Effector memory CD4-positive, alpha-beta T cell (primary cell): ENCODE results near the gene TTC3.

Source experiments
- DNase-seq, 3 donors: peaks; one replicate each; pipeline ENCODE4 v3.0.0-alpha.2; 2020
- H3K27ac ChIP-seq: 2 replicates; pipeline ENCODE4 v1.7.0; 2013; ENCODE audit warnings: mild to moderate bottlenecking, low read length, moderate library complexity; ENCODE audit not compliant: insufficient read depth, poor library complexity, severe bottlenecking
- H3K27me3 ChIP-seq: replicated peaks from 2 replicates; pipeline ENCODE4 v1.7.0; 2013; ENCODE audit warnings: mild to moderate bottlenecking, low read length; ENCODE audit not compliant: insufficient read depth, control insufficient read depth, poor library complexity, severe bottlenecking
- H3K36me3 ChIP-seq: 2 replicates; pipeline ENCODE4 v1.7.0; 2013; ENCODE audit warnings: mild to moderate bottlenecking, low read length, moderate library complexity; ENCODE audit not compliant: control insufficient read depth, insufficient read depth
- H3K4me1 ChIP-seq: 2 replicates; pipeline ENCODE4 v1.7.0; 2013; ENCODE audit warnings: low read length, mild to moderate bottlenecking; ENCODE audit not compliant: control insufficient read depth, insufficient read depth, poor library complexity, severe bottlenecking
- H3K4me3 ChIP-seq: 2 replicates; pipeline ENCODE4 v1.7.0; 2013; ENCODE audit warnings: low read length, low read depth, mild to moderate bottlenecking; ENCODE audit not compliant: insufficient read depth, poor library complexity, severe bottlenecking
- H3K9me3 ChIP-seq: 2 replicates; pipeline ENCODE4 v1.7.0; 2013; ENCODE audit warnings: mild to moderate bottlenecking, low read length, moderate library complexity; ENCODE audit not compliant: control insufficient read depth

TTC3 gene

DNA sequence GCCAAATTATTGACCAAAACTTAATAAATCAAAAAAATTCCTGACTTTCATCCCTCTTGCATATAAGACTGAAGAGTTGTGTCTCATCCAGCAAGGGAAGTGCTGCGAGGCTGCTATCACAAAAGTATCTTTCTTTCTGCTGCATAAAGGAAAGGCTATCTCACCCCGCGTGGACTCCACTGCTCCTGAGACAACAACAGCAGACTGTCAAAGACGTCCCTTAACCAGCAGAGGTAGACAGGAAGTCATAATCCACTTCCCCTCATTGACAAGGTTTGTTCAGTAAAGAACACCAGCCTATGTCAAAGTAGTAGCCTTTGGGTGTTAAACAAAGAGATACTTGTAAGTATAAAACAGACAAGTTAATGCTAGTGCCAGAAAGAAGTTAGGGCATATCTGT is 164.7 kb downstream of the TTC3 start:
- Histone ChIP-seq H3K4me3 (no peak overlapping the region), H3K27ac (no peak overlapping the region), H3K27me3 (no peaks in the 10 kb centered on the region), H3K9me3 (no peaks in the 10 kb centered on the region), H3K36me3 (peaks cover 54% of the 10 kb centered on the region), H3K4me1 (no peaks in the 10 kb centered on the region)
- DNase-seq = no peak

DNA sequence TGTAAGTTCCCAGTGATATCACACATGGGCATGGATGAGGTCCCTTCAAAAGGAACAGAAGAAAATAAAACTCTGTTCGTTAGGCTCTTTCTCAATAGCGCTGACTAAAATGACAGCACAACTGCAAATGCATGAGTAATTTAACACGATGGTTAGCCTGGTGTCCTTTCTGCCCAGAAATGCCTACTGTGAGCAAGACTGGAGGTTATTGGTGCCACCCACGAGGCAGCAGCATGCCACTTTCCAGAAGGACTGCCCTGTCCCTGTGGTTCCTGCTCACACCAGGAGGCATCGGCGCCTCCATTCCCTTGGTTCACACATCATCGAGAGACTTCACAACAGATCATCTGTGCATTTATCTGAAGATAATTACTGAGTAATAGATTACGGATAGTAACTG is 167.9 kb downstream of the TTC3 start:
- DNase-seq = no peak
- Histone ChIP-seq H3K4me3 (no peak overlapping the region), H3K9me3 (no peaks in the 10 kb centered on the region), H3K27ac (no peak overlapping the region), H3K4me1 (peaks cover 14% of the 10 kb centered on the region), H3K36me3 (peaks cover 36% of the 10 kb centered on the region), H3K27me3 (no peaks in the 10 kb centered on the region)

DNA sequence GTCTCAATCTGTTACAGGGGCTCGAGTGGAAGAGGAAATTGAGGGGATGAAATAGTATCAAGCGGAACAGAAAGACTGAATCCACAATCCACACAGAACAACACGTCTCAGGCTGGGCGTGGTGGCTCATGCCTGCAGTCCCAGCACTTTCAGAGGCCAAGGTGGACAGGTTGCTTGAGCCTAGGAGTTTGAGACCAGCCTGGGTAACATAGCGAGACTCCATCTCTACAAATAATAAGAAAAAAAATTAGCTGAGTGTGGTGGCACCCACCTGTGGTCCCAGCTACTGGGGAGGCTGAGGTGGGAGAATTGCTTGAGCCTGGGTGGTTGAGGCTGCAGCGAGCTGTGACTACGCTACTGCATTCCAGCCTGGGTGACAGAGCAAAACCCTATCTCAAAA is 168.4 kb downstream of the TTC3 start:
- no peaks in the 10 kb centered on the region for H3K27me3 ChIP-seq
- H3K27ac ChIP-seq = no peak overlapping the region
- H3K9me3 ChIP-seq = no peaks in the 10 kb centered on the region
- H3K4me3 ChIP-seq = no peak overlapping the region
- no peak for DNase-seq
- H3K36me3 ChIP-seq = peaks cover 33% of the 10 kb centered on the region
- H3K4me1 ChIP-seq = peaks cover 14% of the 10 kb centered on the region

DNA sequence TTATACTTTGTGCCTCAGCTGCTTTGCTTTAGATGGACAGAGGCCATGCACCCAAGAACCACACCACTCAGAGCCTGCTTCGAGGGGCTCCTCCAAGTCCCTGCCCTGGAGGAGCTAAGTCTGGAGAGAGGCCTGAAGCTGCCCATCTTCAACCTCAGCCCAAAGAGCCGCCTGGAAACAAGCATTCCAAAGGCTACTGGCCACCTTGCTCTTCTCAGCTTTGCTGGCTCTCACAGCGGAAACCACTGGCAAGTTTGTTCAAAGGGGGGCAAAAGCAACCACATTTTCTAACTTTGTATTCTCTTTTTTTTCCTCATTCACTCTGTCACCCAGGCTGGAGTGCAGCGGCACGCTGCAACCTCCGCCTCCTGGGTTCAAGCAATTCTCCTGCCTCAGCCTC is 170.9 kb downstream of the TTC3 start:
- H3K4me3 ChIP-seq = no peak overlapping the region
- H3K27me3 ChIP-seq = no peaks in the 10 kb centered on the region
- H3K36me3 ChIP-seq = peaks cover 14% of the 10 kb centered on the region
- no peak overlapping the region for H3K27ac ChIP-seq
- no peak for DNase-seq
- peaks cover 16% of the 10 kb centered on the region for H3K4me1 ChIP-seq
- H3K9me3 ChIP-seq = no peaks in the 10 kb centered on the region

DNA sequence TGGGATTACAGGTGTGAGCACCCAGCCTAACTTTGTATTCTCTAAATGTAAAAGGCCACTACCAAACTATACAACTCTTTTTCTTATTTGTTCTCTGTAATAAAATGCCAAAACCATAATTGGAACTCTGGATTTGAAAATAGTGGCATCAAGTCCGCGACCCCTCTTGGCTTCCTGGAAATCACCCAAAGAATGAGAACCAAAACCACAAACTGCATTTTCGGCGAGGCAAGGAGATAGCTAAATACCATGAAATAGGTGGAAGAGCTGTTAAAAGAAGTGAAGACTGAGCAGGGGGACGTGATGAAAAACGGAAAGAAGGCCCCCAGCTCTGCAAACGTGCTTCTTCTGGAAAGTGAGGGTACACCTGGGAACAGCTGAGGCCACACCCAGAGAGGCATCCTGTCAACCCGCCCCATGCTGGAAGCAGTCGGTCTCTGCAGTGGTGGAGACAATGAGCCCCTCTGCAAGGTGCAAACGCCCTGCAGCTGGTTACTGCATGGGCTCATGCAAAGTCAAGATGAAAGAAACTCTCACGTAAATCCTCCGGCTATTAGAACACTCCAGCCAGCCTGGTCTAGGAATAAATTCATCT is 171.5 kb downstream of the TTC3 start:
- Histone ChIP-seq H3K27ac (no peak overlapping the region), H3K36me3 (peaks cover 14% of the 10 kb centered on the region), H3K4me1 (peaks cover 19% of the 10 kb centered on the region), H3K4me3 (no peak overlapping the region), H3K9me3 (no peaks in the 10 kb centered on the region), H3K27me3 (no peaks in the 10 kb centered on the region)
- DNase-seq = no peak

DNA sequence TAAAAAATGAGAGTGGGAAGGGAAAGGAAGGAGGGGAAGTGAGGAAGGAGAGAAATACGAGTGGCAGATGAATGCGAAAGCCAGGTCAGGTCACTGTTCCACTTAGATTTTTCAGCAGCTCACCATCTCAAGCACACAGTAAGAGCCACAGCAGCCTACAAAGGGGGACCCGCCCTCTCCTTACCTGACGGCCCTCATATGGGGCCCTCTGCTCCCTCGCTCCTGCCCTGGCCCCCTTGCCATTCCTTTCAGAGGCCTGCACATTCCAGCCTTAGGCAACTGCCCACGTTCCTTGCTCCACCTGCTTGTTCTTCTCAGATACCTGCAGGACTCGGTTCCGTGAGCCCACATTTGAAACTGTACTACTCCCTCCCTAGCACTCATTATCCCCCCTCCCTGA is 172.1 kb downstream of the TTC3 start:
- peaks cover 13% of the 10 kb centered on the region for H3K36me3 ChIP-seq
- no peak overlapping the region for H3K4me3 ChIP-seq
- no peak overlapping the region for H3K27ac ChIP-seq
- no peaks in the 10 kb centered on the region for H3K27me3 ChIP-seq
- peaks cover 19% of the 10 kb centered on the region for H3K4me1 ChIP-seq
- no peaks in the 10 kb centered on the region for H3K9me3 ChIP-seq
- DNase-seq = no peak

DNA sequence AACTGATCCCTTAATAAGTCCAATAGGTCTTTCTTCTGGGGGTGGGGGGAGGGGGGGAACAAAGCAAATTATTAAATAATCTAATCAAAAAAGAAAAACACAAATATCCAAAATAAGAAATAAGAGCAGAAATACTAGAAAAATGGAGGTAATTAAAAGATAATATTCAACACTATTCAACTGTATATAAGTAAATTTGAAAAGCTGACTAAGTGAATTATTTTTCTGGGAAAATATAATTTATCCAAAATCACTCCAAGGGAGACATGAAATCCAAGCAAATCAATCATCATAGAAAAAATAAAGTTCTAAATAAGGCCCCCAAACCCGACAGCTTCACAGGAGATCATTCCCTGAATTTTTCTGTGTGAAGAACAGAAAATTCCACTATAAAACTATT is 175.2 kb downstream of the TTC3 start:
- Histone ChIP-seq H3K9me3 (no peaks in the 10 kb centered on the region), H3K4me1 (peaks cover 19% of the 10 kb centered on the region), H3K4me3 (no peak overlapping the region), H3K27ac (no peak overlapping the region), H3K27me3 (no peaks in the 10 kb centered on the region), H3K36me3 (no peaks in the 10 kb centered on the region)
- no peak for DNase-seq

DNA sequence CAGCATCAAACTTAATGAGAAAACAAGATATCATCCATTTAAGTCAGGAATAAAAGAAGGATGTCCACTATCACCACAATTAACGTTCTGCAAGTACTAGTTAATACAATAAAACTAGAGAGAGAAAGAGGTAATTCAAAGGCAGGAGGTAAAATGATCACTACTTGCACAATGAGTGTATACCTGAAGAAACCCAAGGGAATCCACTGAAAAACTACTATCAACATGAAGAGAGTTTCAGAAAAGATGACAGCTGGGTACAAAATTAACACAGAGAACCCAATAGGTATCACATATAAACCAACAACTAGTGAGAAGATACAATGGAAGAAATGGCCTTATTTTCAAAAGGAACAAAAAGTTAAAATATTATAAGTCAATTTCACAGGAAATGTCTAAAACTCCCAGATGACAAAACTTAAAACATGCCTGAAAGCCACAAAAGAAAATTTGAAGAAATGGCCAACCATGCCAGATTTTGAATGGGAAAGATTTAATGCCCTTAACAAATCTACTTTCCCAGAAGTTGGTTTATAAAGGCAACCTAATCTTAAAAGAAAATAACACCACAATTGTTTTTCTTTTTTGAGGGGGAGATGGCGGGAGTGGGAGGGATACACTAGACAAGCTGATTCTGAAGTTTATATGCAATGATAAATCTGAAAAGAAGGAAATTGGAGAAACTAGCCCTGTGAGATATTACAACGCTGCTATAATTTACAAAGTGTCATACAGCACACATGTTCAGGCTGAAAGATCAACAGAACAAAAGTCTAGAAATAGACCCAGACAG is 176.3 kb downstream of the TTC3 start:
- H3K27me3 ChIP-seq = no peaks in the 10 kb centered on the region
- DNase-seq = no peak
- H3K4me3 ChIP-seq = no peak overlapping the region
- H3K27ac ChIP-seq = no peak overlapping the region
- H3K4me1 ChIP-seq = peaks cover 18% of the 10 kb centered on the region
- H3K36me3 ChIP-seq = no peaks in the 10 kb centered on the region
- no peaks in the 10 kb centered on the region for H3K9me3 ChIP-seq

DNA sequence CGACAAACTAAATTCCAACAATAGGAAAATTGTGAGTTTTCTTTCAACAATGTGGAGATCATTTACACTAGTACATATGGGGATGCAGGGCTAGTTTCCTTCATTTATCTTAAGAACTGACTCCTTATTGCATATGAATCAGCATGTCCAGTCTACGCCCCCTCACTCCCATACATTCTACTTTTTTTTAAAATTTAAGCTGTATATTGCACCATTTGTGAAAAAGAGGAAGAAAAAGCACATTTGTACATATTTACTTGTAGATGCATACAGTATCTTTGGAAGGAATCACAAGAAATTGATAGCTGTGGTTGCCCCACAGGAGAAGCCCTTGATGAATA is 178.2 kb downstream of the TTC3 start:
- Histone ChIP-seq H3K27ac (no peak overlapping the region), H3K9me3 (no peaks in the 10 kb centered on the region), H3K4me1 (peaks cover 5% of the 10 kb centered on the region), H3K4me3 (no peak overlapping the region), H3K36me3 (no peaks in the 10 kb centered on the region), H3K27me3 (no peaks in the 10 kb centered on the region)
- no peak for DNase-seq
